ENCODE results near the gene LRFN2.

The LRFN2 gene

DNA sequence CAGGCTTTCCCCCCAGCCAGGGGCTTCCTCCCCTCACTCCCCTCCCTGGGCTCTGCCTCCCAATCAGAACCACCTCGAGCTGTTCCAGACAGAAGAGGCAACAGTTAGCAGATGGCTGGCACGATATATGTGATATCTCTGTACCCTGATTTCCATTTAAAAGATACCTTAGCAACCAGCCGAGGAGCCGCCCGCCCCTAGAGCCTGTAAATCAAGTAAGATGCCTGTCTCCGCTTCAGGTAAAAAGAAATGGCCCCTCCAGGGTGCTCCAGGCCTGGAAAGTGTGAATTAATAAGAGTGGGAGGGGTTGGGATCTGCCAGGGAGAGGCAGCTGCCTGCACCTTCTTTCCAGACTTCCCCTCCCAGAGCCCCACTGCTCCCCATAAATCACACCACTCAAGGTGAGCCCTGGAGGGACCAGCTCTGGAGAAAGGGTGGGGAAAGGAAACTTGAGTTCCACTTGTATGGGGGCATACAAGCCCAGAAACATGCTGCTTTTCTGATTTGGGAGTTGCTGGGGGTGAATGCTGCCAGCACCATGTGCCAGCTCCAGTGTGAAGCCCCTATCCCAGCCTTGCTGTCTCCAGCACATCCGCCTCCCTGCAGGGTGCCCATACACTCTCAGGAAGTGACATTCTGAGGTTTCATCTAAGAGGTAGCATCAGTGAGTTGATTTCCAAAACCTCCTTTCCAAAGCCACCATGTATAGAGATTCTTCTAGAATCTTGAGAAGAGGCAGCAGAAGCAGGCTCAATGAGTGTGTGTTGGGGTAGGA lies 148.0 kb downstream of the LRFN2 start:
- Histone ChIP-seq H3K27ac (replicated peaks; ENCODE audit: low read length) (no peak overlapping the region), H3K9me3 (replicated peaks in 1 of 2; ENCODE audit: control insufficient read depth in 2 of 2, insufficient read depth in 1 of 2, low read depth in 1 of 2, low read length in 2 of 2) (no peaks in the 10 kb centered on the region), H2BK120ac (ENCODE audit: low read depth, low read length) (no peak overlapping the region), H3K23ac (ENCODE audit: low read depth, low read length, poor library complexity) (no peak overlapping the region), H2BK12ac (ENCODE audit: low read length) (no peak overlapping the region), H2AK5ac (ENCODE audit: low read depth, low read length) (no peak overlapping the region), H2AFZ (ENCODE audit: low read length) (no peak overlapping the region), H3K18ac (ENCODE audit: low read length) (no peak overlapping the region), H3K79me1 (ENCODE audit: low read depth, low read length) (no peaks in the 10 kb centered on the region), H4K8ac (ENCODE audit: low read depth, low read length) (no peak overlapping the region), H2BK15ac (ENCODE audit: low read length) (no peak overlapping the region), H3K27me3 (ENCODE audit: control insufficient read depth in 3 of 3, insufficient read depth in 3 of 3, low read depth in 1 of 3, low read length in 3 of 3) (no peaks in the 10 kb centered on the region), H3K4ac (ENCODE audit: low read length) (no peak overlapping the region), H3K14ac (ENCODE audit: low read length) (no peak overlapping the region), H3K4me2 (ENCODE audit: insufficient read depth, low read length, poor library complexity, severe bottlenecking) (no peak overlapping the region), H3K4me1 (ENCODE audit: control insufficient read depth in 2 of 2, insufficient read depth in 1 of 2, low read depth in 1 of 2, low read length in 2 of 2) (peaks cover 0 to 6% of the 10 kb centered on the region in 2 donors), H3K9ac (ENCODE audit: low read depth, low read length, poor library complexity) (no peak overlapping the region), H3K4me3 (ENCODE audit: low read length in 2 of 2) (no peak overlapping the region), H3K36me3 (replicated peaks in 1 of 2; ENCODE audit: control insufficient read depth in 2 of 2, insufficient read depth in 2 of 2, low read length in 2 of 2) (no peaks in the 10 kb centered on the region), H4K91ac (ENCODE audit: low read depth, low read length, poor library complexity) (no peak overlapping the region), H2BK5ac (ENCODE audit: low read length) (no peak overlapping the region)
- no peak for DNase-seq (ENCODE audit: low spot score)
- no CpG with 5 or more reads among the region's 7 CpGs for WGBS, 2 donors (ENCODE audit: extremely low coverage in 2 of 2, insufficient read length in 2 of 2, insufficient replicate concordance in 1 of 2)

GRCh38 chr6:40438246-40438887 lies 148.8 kb downstream of the LRFN2 start:
- H3K27ac ChIP-seq (replicated peaks; ENCODE audit: low read length): no peak overlapping the region
- no peak overlapping the region for H3K4me3 ChIP-seq (ENCODE audit: low read length in 2 of 2)

GRCh38 chr6:40437631-40438030 lies 149.5 kb downstream of the LRFN2 start:
- no peak overlapping the region for H3K4ac ChIP-seq (ENCODE audit: low read length)
- no peak overlapping the region for H3K4me3 ChIP-seq (ENCODE audit: low read length in 2 of 2)
- no peak overlapping the region for H3K14ac ChIP-seq (ENCODE audit: low read length)
- no peak overlapping the region for H3K18ac ChIP-seq (ENCODE audit: low read length)
- H3K79me1 ChIP-seq (ENCODE audit: low read depth, low read length): no peaks in the 10 kb centered on the region
- no peaks in the 10 kb centered on the region for H3K27me3 ChIP-seq (ENCODE audit: control insufficient read depth in 3 of 3, insufficient read depth in 3 of 3, low read depth in 1 of 3, low read length in 3 of 3)
- no peaks in the 10 kb centered on the region for H3K36me3 ChIP-seq (replicated peaks in 1 of 2; ENCODE audit: control insufficient read depth in 2 of 2, insufficient read depth in 2 of 2, low read length in 2 of 2)
- no peak for DNase-seq (ENCODE audit: low spot score)
- no peak overlapping the region for H4K91ac ChIP-seq (ENCODE audit: low read depth, low read length, poor library complexity)
- no peak overlapping the region for H4K8ac ChIP-seq (ENCODE audit: low read depth, low read length)
- H2BK120ac ChIP-seq (ENCODE audit: low read depth, low read length): no peak overlapping the region
- WGBS, 2 donors (ENCODE audit: extremely low coverage in 2 of 2, insufficient read length in 2 of 2, insufficient replicate concordance in 1 of 2): no CpG with 5 or more reads among the region's 2 CpGs
- H2AK5ac ChIP-seq (ENCODE audit: low read depth, low read length): no peak overlapping the region
- no peak overlapping the region for H2BK5ac ChIP-seq (ENCODE audit: low read length)
- no peak overlapping the region for H2BK12ac ChIP-seq (ENCODE audit: low read length)
- H3K4me2 ChIP-seq (ENCODE audit: insufficient read depth, low read length, poor library complexity, severe bottlenecking): no peak overlapping the region
- no peak overlapping the region for H2AFZ ChIP-seq (ENCODE audit: low read length)
- H3K9me3 ChIP-seq (replicated peaks in 1 of 2; ENCODE audit: control insufficient read depth in 2 of 2, insufficient read depth in 1 of 2, low read depth in 1 of 2, low read length in 2 of 2): no peaks in the 10 kb centered on the region
- no peak overlapping the region for H3K23ac ChIP-seq (ENCODE audit: low read depth, low read length, poor library complexity)
- peaks cover 0 to 6% of the 10 kb centered on the region in 2 donors for H3K4me1 ChIP-seq (ENCODE audit: control insufficient read depth in 2 of 2, insufficient read depth in 1 of 2, low read depth in 1 of 2, low read length in 2 of 2)
- no peak overlapping the region for H2BK15ac ChIP-seq (ENCODE audit: low read length)
- no peak overlapping the region for H3K27ac ChIP-seq (replicated peaks; ENCODE audit: low read length)
- H3K9ac ChIP-seq (ENCODE audit: low read depth, low read length, poor library complexity): no peak overlapping the region

More at GRCh38 chr6:40438246-40438887, 148.8 kb downstream of the LRFN2 start:
- Histone ChIP-seq H2BK5ac (ENCODE audit: low read length) (no peak overlapping the region), H4K8ac (ENCODE audit: low read depth, low read length) (no peak overlapping the region), H3K4me1 (ENCODE audit: control insufficient read depth in 2 of 2, insufficient read depth in 1 of 2, low read depth in 1 of 2, low read length in 2 of 2) (peaks cover 0 to 6% of the 10 kb centered on the region in 2 donors), H2BK120ac (ENCODE audit: low read depth, low read length) (no peak overlapping the region), H3K23ac (ENCODE audit: low read depth, low read length, poor library complexity) (no peak overlapping the region), H3K18ac (ENCODE audit: low read length) (no peak overlapping the region), H2BK12ac (ENCODE audit: low read length) (no peak overlapping the region), H3K27me3 (ENCODE audit: control insufficient read depth in 3 of 3, insufficient read depth in 3 of 3, low read depth in 1 of 3, low read length in 3 of 3) (no peaks in the 10 kb centered on the region), H3K4ac (ENCODE audit: low read length) (no peak overlapping the region), H3K9me3 (replicated peaks in 1 of 2; ENCODE audit: control insufficient read depth in 2 of 2, insufficient read depth in 1 of 2, low read depth in 1 of 2, low read length in 2 of 2) (no peaks in the 10 kb centered on the region), H4K91ac (ENCODE audit: low read depth, low read length, poor library complexity) (no peak overlapping the region), H3K36me3 (replicated peaks in 1 of 2; ENCODE audit: control insufficient read depth in 2 of 2, insufficient read depth in 2 of 2, low read length in 2 of 2) (no peaks in the 10 kb centered on the region), H2AFZ (ENCODE audit: low read length) (no peak overlapping the region), H3K14ac (ENCODE audit: low read length) (no peak overlapping the region), H2AK5ac (ENCODE audit: low read depth, low read length) (no peak overlapping the region), H3K9ac (ENCODE audit: low read depth, low read length, poor library complexity) (no peak overlapping the region), H3K4me2 (ENCODE audit: insufficient read depth, low read length, poor library complexity, severe bottlenecking) (no peak overlapping the region), H2BK15ac (ENCODE audit: low read length) (no peak overlapping the region), H3K79me1 (ENCODE audit: low read depth, low read length) (no peaks in the 10 kb centered on the region)
- no CpG with 5 or more reads among the region's 6 CpGs for WGBS, 2 donors (ENCODE audit: extremely low coverage in 2 of 2, insufficient read length in 2 of 2, insufficient replicate concordance in 1 of 2)
- no peak for DNase-seq (ENCODE audit: low spot score)
